Activated naive CD4-positive, alpha-beta T cell treated with anti-CD3 and anti-CD28 coated beads, Interleukin-2, amount 10 ng/mL, durations not matched to agents 7 days and 5 days (primary cell): ENCODE measurements around the gene ABCA13.

Experiments used
- CTCF ChIA-PET: fragments of 350-600 bp; sonication (Branson Sonifier 250); formaldehyde crosslinking; loops from one replicate; lab custom pipeline; 2021; ENCODE audit warnings: antibody characterized with exemption; lab: Charles Lee
- DNase-seq: peaks from one replicate; pipeline ENCODE4 v3.0.0-alpha.2; 2020
- H3K27ac Mint-ChIP-seq: one replicate; pipeline ENCODE4 v1.8.0; 2021; ENCODE audit warnings: mild to moderate bottlenecking, moderate library complexity, mixed read lengths
- H3K27me3 Mint-ChIP-seq: one replicate; pipeline ENCODE4 v1.8.0; 2021; ENCODE audit warnings: mild to moderate bottlenecking, mixed read lengths
- H3K36me3 Mint-ChIP-seq: one replicate; pipeline ENCODE4 v1.8.0; 2021; ENCODE audit warnings: mixed read lengths
- H3K4me1 Mint-ChIP-seq: one replicate; pipeline ENCODE4 v1.8.0; 2021; ENCODE audit warnings: mixed read lengths
- H3K4me3 Mint-ChIP-seq: one replicate; pipeline ENCODE4 v1.8.0; 2021; ENCODE audit warnings: mild to moderate bottlenecking, moderate library complexity, mixed read lengths
- H3K9me3 Mint-ChIP-seq: one replicate; pipeline ENCODE4 v1.8.0; 2021; ENCODE audit warnings: mixed read lengths

ABCA13 gene

GRCh38 chr7:48660306-48660870 is 489.1 kb downstream of the ABCA13 start:
- peaks cover 2% of the 10 kb centered on the region for H3K9me3 Mint-ChIP-seq
- H3K36me3 Mint-ChIP-seq: no peaks in the 10 kb centered on the region
- no peak overlapping the region for H3K27ac Mint-ChIP-seq
- CTCF ChIA-PET: no interaction called here
- DNase-seq: no peak
- no peak overlapping the region for H3K4me3 Mint-ChIP-seq
- no peaks in the 10 kb centered on the region for H3K27me3 Mint-ChIP-seq
- no peaks in the 10 kb centered on the region for H3K4me1 Mint-ChIP-seq

- Mint-ChIP-seq H3K27ac (no peak overlapping the region), H3K36me3 (no peaks in the 10 kb centered on the region), H3K9me3 (peaks cover 2% of the 10 kb centered on the region), H3K4me1 (no peaks in the 10 kb centered on the region), H3K27me3 (no peaks in the 10 kb centered on the region), H3K4me3 (no peak overlapping the region)
- CTCF ChIA-PET: no interaction called here
- no peak for DNase-seq
Observed at GRCh38 chr7:48664241-48664640, 493.0 kb downstream of the ABCA13 start.

GRCh38 chr7:48665353-48666135 is 494.3 kb downstream of the ABCA13 start:
- Mint-ChIP-seq H3K9me3 (peaks cover 2% of the 10 kb centered on the region), H3K36me3 (no peaks in the 10 kb centered on the region), H3K4me1 (no peaks in the 10 kb centered on the region), H3K27ac (no peak overlapping the region), H3K27me3 (no peaks in the 10 kb centered on the region), H3K4me3 (no peak overlapping the region)
- no peak for DNase-seq
- CTCF ChIA-PET: no interaction called here

GRCh38 chr7:48667407-48667806 is 496.1 kb downstream of the ABCA13 start:
- CTCF ChIA-PET: no interaction called here
- H3K36me3 Mint-ChIP-seq: no peaks in the 10 kb centered on the region
- DNase-seq: no peak
- H3K9me3 Mint-ChIP-seq: no peaks in the 10 kb centered on the region
- no peaks in the 10 kb centered on the region for H3K27me3 Mint-ChIP-seq
- H3K4me1 Mint-ChIP-seq: no peaks in the 10 kb centered on the region
- H3K27ac Mint-ChIP-seq: no peak overlapping the region
- no peak overlapping the region for H3K4me3 Mint-ChIP-seq

GRCh38 chr7:48671656-48672055 is 500.4 kb downstream of the ABCA13 start:
- H3K36me3 Mint-ChIP-seq: no peaks in the 10 kb centered on the region
- no peaks in the 10 kb centered on the region for H3K27me3 Mint-ChIP-seq
- CTCF ChIA-PET: no interaction called here
- H3K27ac Mint-ChIP-seq: no peak overlapping the region
- no peak for DNase-seq
- H3K4me3 Mint-ChIP-seq: no peak overlapping the region
- H3K9me3 Mint-ChIP-seq: peaks cover 10% of the 10 kb centered on the region
- no peaks in the 10 kb centered on the region for H3K4me1 Mint-ChIP-seq

- H3K27me3 Mint-ChIP-seq: no peaks in the 10 kb centered on the region
Observed at GRCh38 chr7:48681006-48681405, 509.7 kb downstream of the ABCA13 start.

GRCh38 chr7:48691788-48692187 is 520.5 kb downstream of the ABCA13 start:
- Mint-ChIP-seq H3K27me3 (peaks cover 8% of the 10 kb centered on the region), H3K4me1 (no peaks in the 10 kb centered on the region)

More at GRCh38 chr7:48681006-48681405, 509.7 kb downstream of the ABCA13 start:
- no peaks in the 10 kb centered on the region for H3K4me1 Mint-ChIP-seq
- no peaks in the 10 kb centered on the region for H3K36me3 Mint-ChIP-seq
- no peak overlapping the region for H3K4me3 Mint-ChIP-seq
- CTCF ChIA-PET: no interaction called here
- peaks cover 12% of the 10 kb centered on the region for H3K9me3 Mint-ChIP-seq
- no peak for DNase-seq
- H3K27ac Mint-ChIP-seq: no peak overlapping the region

More at GRCh38 chr7:48691788-48692187, 520.5 kb downstream of the ABCA13 start:
- Mint-ChIP-seq H3K27ac (no peak overlapping the region), H3K9me3 (peaks cover 2% of the 10 kb centered on the region), H3K36me3 (no peaks in the 10 kb centered on the region), H3K4me3 (no peak overlapping the region)
- CTCF ChIA-PET: no interaction called here
- DNase-seq: no peak
